ENCODE results near the gene SHISA6.

SHISA6 gene

GRCh38 chr17:11256877-11257276, 15.9 kb downstream of the SHISA6 start:
- Histone ChIP-seq H3K27ac (ENCODE audit: low read depth, low read length) (no peak overlapping the region), H3K79me1 (ENCODE audit: low read length) (no peaks in the 10 kb centered on the region), H3K79me2 (ENCODE audit: control insufficient read depth, insufficient read depth, low read length, poor library complexity) (no peaks in the 10 kb centered on the region), H2AFZ (ENCODE audit: insufficient read depth, low read length, poor library complexity) (no peak overlapping the region), H3K4ac (ENCODE audit: low read depth, low read length) (no peak overlapping the region), H3K4me3 (ENCODE audit: low read depth, low read length) (no peak overlapping the region), H3K14ac (ENCODE audit: low read length) (no peak overlapping the region), H2BK12ac (ENCODE audit: low read length) (no peak overlapping the region), H3K9me3 (ENCODE audit: insufficient read depth, low read depth, low read length) (no peaks in the 10 kb centered on the region), H3K4me2 (ENCODE audit: low read length) (no peak overlapping the region), H3K4me1 (ENCODE audit: control insufficient read depth in 1 of 2, insufficient read depth in 2 of 2, low read length in 2 of 2) (no peaks in the 10 kb centered on the region), H3K23ac (ENCODE audit: low read length) (no peak overlapping the region), H4K8ac (ENCODE audit: low read depth, low read length) (no peak overlapping the region), H3K36me3 (ENCODE audit: control insufficient read depth in 1 of 2, insufficient read depth in 2 of 2, low read length in 2 of 2) (no peaks in the 10 kb centered on the region), H2AK5ac (ENCODE audit: low read length) (no peak overlapping the region), H3K9ac (ENCODE audit: low read length) (no peak overlapping the region), H2BK5ac (ENCODE audit: low read depth, low read length, poor library complexity) (no peak overlapping the region), H3K18ac (ENCODE audit: low read length) (no peak overlapping the region), H4K12ac (ENCODE audit: low read depth, low read length) (no peak overlapping the region), H4K91ac (ENCODE audit: low read depth, low read length) (no peak overlapping the region), H3K27me3 (ENCODE audit: insufficient read depth, low read length) (no peaks in the 10 kb centered on the region), H2BK120ac (ENCODE audit: insufficient read depth, low read length, poor library complexity) (no peak overlapping the region)
- no peak for DNase-seq
- no CpG with 5 or more reads among the region's 11 CpGs for WGBS (ENCODE audit: extremely low coverage, insufficient coverage, insufficient read length)

- Histone ChIP-seq H4K91ac (ENCODE audit: low read depth, low read length) (no peak overlapping the region), H3K27ac (ENCODE audit: low read depth, low read length) (no peak overlapping the region), H3K9ac (ENCODE audit: low read length) (no peak overlapping the region), H2AK5ac (ENCODE audit: low read length) (no peak overlapping the region), H2BK120ac (ENCODE audit: insufficient read depth, low read length, poor library complexity) (no peak overlapping the region), H3K4ac (ENCODE audit: low read depth, low read length) (no peak overlapping the region), H2BK12ac (ENCODE audit: low read length) (no peak overlapping the region), H3K79me2 (ENCODE audit: control insufficient read depth, insufficient read depth, low read length, poor library complexity) (no peaks in the 10 kb centered on the region), H4K8ac (ENCODE audit: low read depth, low read length) (no peak overlapping the region), H2BK5ac (ENCODE audit: low read depth, low read length, poor library complexity) (no peak overlapping the region), H4K12ac (ENCODE audit: low read depth, low read length) (no peak overlapping the region), H3K79me1 (ENCODE audit: low read length) (no peaks in the 10 kb centered on the region), H3K4me3 (ENCODE audit: low read depth, low read length) (no peak overlapping the region), H3K14ac (ENCODE audit: low read length) (no peak overlapping the region), H3K9me3 (ENCODE audit: insufficient read depth, low read depth, low read length) (peaks cover 2% of the 10 kb centered on the region), H3K4me2 (ENCODE audit: low read length) (no peak overlapping the region), H3K36me3 (ENCODE audit: control insufficient read depth in 1 of 2, insufficient read depth in 2 of 2, low read length in 2 of 2) (no peaks in the 10 kb centered on the region), H3K23ac (ENCODE audit: low read length) (no peak overlapping the region), H3K4me1 (ENCODE audit: control insufficient read depth in 1 of 2, insufficient read depth in 2 of 2, low read length in 2 of 2) (no peaks in the 10 kb centered on the region), H2AFZ (ENCODE audit: insufficient read depth, low read length, poor library complexity) (no peak overlapping the region), H3K27me3 (ENCODE audit: insufficient read depth, low read length) (no peaks in the 10 kb centered on the region), H3K18ac (ENCODE audit: low read length) (no peak overlapping the region)
- no peak for DNase-seq
- WGBS (ENCODE audit: extremely low coverage, insufficient coverage, insufficient read length), result 100% methylated on average over 1 of the region's 2 CpGs
Observed at GRCh38 chr17:11264183-11264871, 23.3 kb downstream of the SHISA6 start.

DNA sequence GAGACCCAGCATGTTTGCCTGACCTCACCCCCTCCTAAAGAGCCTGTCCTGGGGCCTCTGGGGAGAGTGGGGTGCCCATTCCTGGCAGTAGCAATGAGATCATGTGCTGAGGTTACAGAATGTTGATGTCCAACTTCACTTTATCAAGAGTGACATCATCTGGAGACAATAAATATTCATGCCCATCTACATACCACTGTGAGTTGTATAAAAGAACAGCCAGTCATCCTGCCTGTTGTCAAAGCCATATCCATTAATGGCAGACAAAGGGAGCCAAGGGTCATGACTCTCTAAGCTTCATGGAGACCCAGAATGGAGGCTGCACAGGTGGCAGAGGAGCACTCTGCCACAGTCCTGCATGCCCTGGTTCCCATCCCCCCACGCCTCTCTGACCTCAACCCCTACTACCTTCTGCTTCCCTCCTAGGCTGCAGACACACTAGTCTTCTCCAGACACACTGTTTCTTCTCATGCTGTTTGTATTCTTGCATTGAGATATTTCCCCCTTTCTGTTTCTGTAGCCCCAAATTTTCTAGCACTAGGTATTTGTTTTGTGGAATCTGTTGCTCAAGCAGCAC, 27.1 kb downstream of the SHISA6 start:
- no CpG with 5 or more reads among the region's 1 CpG for WGBS (ENCODE audit: extremely low coverage, insufficient coverage, insufficient read length)
- no peak overlapping the region for H4K91ac ChIP-seq (ENCODE audit: low read depth, low read length)
- no peak overlapping the region for H4K8ac ChIP-seq (ENCODE audit: low read depth, low read length)

GRCh38 chr17:11269210-11269609, 28.2 kb downstream of the SHISA6 start:
- no peak overlapping the region for H3K14ac ChIP-seq (ENCODE audit: low read length)
- no peak overlapping the region for H3K9ac ChIP-seq (ENCODE audit: low read length)
- H4K8ac ChIP-seq (ENCODE audit: low read depth, low read length), result no peak overlapping the region
- DNase-seq, result no peak
- no peak overlapping the region for H3K23ac ChIP-seq (ENCODE audit: low read length)
- no peak overlapping the region for H3K4me2 ChIP-seq (ENCODE audit: low read length)
- H2BK5ac ChIP-seq (ENCODE audit: low read depth, low read length, poor library complexity), result no peak overlapping the region
- WGBS (ENCODE audit: extremely low coverage, insufficient coverage, insufficient read length), result no CpG with 5 or more reads among the region's 7 CpGs
- H3K27me3 ChIP-seq (ENCODE audit: insufficient read depth, low read length), result no peaks in the 10 kb centered on the region
- H4K12ac ChIP-seq (ENCODE audit: low read depth, low read length), result no peak overlapping the region
- H3K18ac ChIP-seq (ENCODE audit: low read length), result no peak overlapping the region
- no peak overlapping the region for H3K4me3 ChIP-seq (ENCODE audit: low read depth, low read length)
- peaks cover 1% of the 10 kb centered on the region for H3K9me3 ChIP-seq (ENCODE audit: insufficient read depth, low read depth, low read length)
- H3K79me2 ChIP-seq (ENCODE audit: control insufficient read depth, insufficient read depth, low read length, poor library complexity), result no peaks in the 10 kb centered on the region
- H3K79me1 ChIP-seq (ENCODE audit: low read length), result no peaks in the 10 kb centered on the region
- H3K4ac ChIP-seq (ENCODE audit: low read depth, low read length), result no peak overlapping the region
- no peak overlapping the region for H2BK12ac ChIP-seq (ENCODE audit: low read length)
- no peak overlapping the region for H3K27ac ChIP-seq (ENCODE audit: low read depth, low read length)
- no peak overlapping the region for H2AK5ac ChIP-seq (ENCODE audit: low read length)
- no peak overlapping the region for H2AFZ ChIP-seq (ENCODE audit: insufficient read depth, low read length, poor library complexity)
- no peaks in the 10 kb centered on the region for H3K36me3 ChIP-seq (ENCODE audit: control insufficient read depth in 1 of 2, insufficient read depth in 2 of 2, low read length in 2 of 2)
- no peaks in the 10 kb centered on the region for H3K4me1 ChIP-seq (ENCODE audit: control insufficient read depth in 1 of 2, insufficient read depth in 2 of 2, low read length in 2 of 2)
- H4K91ac ChIP-seq (ENCODE audit: low read depth, low read length), result no peak overlapping the region
- H2BK120ac ChIP-seq (ENCODE audit: insufficient read depth, low read length, poor library complexity), result no peak overlapping the region

More for the DNA sequence above, 27.1 kb downstream of the SHISA6 start:
- H3K14ac ChIP-seq (ENCODE audit: low read length), result no peak overlapping the region
- H3K36me3 ChIP-seq (ENCODE audit: control insufficient read depth in 1 of 2, insufficient read depth in 2 of 2, low read length in 2 of 2), result no peaks in the 10 kb centered on the region
- no peaks in the 10 kb centered on the region for H3K79me2 ChIP-seq (ENCODE audit: control insufficient read depth, insufficient read depth, low read length, poor library complexity)
- no peak overlapping the region for H3K4ac ChIP-seq (ENCODE audit: low read depth, low read length)
- H3K9ac ChIP-seq (ENCODE audit: low read length), result no peak overlapping the region
- no peak overlapping the region for H3K18ac ChIP-seq (ENCODE audit: low read length)
- H3K23ac ChIP-seq (ENCODE audit: low read length), result no peak overlapping the region
- H3K27me3 ChIP-seq (ENCODE audit: insufficient read depth, low read length), result no peaks in the 10 kb centered on the region
- H3K79me1 ChIP-seq (ENCODE audit: low read length), result no peaks in the 10 kb centered on the region
- no peak overlapping the region for H3K27ac ChIP-seq (ENCODE audit: low read depth, low read length)
- no peak overlapping the region for H2BK5ac ChIP-seq (ENCODE audit: low read depth, low read length, poor library complexity)
- H2BK12ac ChIP-seq (ENCODE audit: low read length), result no peak overlapping the region
- H2AFZ ChIP-seq (ENCODE audit: insufficient read depth, low read length, poor library complexity), result no peak overlapping the region
- no peaks in the 10 kb centered on the region for H3K4me1 ChIP-seq (ENCODE audit: control insufficient read depth in 1 of 2, insufficient read depth in 2 of 2, low read length in 2 of 2)
- no peak overlapping the region for H2BK120ac ChIP-seq (ENCODE audit: insufficient read depth, low read length, poor library complexity)
- no peak overlapping the region for H2AK5ac ChIP-seq (ENCODE audit: low read length)
- no peak overlapping the region for H3K4me2 ChIP-seq (ENCODE audit: low read length)
- peaks cover 2% of the 10 kb centered on the region for H3K9me3 ChIP-seq (ENCODE audit: insufficient read depth, low read depth, low read length)
- no peak for DNase-seq
- no peak overlapping the region for H4K12ac ChIP-seq (ENCODE audit: low read depth, low read length)
- H3K4me3 ChIP-seq (ENCODE audit: low read depth, low read length), result no peak overlapping the region

Data from trophoblast cell (in vitro differentiated cells and primary cell).